T-cell (primary cell): ENCODE measurements around the gene AKIRIN2. TPM values are rescaled to one million over a fixed set of nuclear protein-coding genes. Genes with fewer than 3 reads are reported as not detected.
"Not testable (repeated sequence)": the region's sequence is repeated elsewhere in the genome, so short reads cannot be mapped to it uniquely, and the experiment has no call there.

Experiments
- ATAC-seq, 4 experiments: fragments of 200-7000 bp in 3 of 4; fragments of 150-1000 bp in 1 of 4; cut with Tn5 transposase; replicated peaks in 1 of 4; 1 replicate in 3 of 4; 2 replicates in 1 of 4; pipeline ENCODE4 v1.10.0; 2021; ENCODE audit warnings: moderate library complexity in 3 of 4, mild to moderate bottlenecking in 2 of 4, moderate number of reproducible peaks in 1 of 4
- CTCF ChIA-PET, 2 donors: fragments of 300-600 bp; sonication (Branson Sonifier 250); formaldehyde crosslinking; loops; one replicate each; lab custom pipeline; 2022; ENCODE audit warnings: antibody characterized with exemption in 2 of 2; lab: Charles Lee
- POLR2A ChIA-PET, 2 donors: fragments of 300-600 bp; sonication (Branson Sonifier 250); formaldehyde crosslinking; loops; one replicate each; lab custom pipeline; 2022; ENCODE audit warnings: antibody characterized with exemption in 2 of 2; lab: Charles Lee
- DNase-seq, 35 experiments: peaks; one replicate each; pipeline versions ENCODE4 v3.0.0 to v3.0.0-alpha.2; 2013 to 2023
- H3K27ac ChIP-seq: one replicate; pipeline ENCODE4 v1.5.1; 2013; ENCODE audit warnings: low read length
- H3K27me3 ChIP-seq, 2 experiments: replicated peaks in 1 of 2; 1 replicate in 1 of 2; 2 replicates in 1 of 2; pipeline versions ENCODE4 v1.6.1 to v1.7.0; 2013; ENCODE audit warnings: low read length in 1 of 2, mixed read lengths in 1 of 2; ENCODE audit not compliant: control insufficient read depth in 2 of 2, insufficient read depth in 2 of 2; ENCODE audit errors: extremely low read depth in 1 of 2
- H3K36me3 ChIP-seq, 2 donors: 1 replicate in 1 of 2; 2 replicates in 1 of 2; pipeline versions ENCODE4 v1.6.1 to v1.7.0; 2013; ENCODE audit warnings: low read length in 1 of 2; ENCODE audit not compliant: control insufficient read depth in 2 of 2, insufficient read depth in 1 of 2; ENCODE audit errors: extremely low read depth in 1 of 2
- H3K4me1 ChIP-seq, 2 experiments: 1 replicate in 1 of 2; 2 replicates in 1 of 2; pipeline versions ENCODE4 v1.6.1 to v1.7.0; 2013; ENCODE audit warnings: low read length in 2 of 2, mixed read lengths in 1 of 2; ENCODE audit not compliant: insufficient read depth in 2 of 2, control insufficient read depth in 1 of 2; ENCODE audit errors: extremely low read depth in 1 of 2
- H3K4me3 ChIP-seq, 2 donors: 1 replicate in 1 of 2; 2 replicates in 1 of 2; pipeline versions ENCODE4 v1.5.1 to v1.7.0; 2013; ENCODE audit warnings: mild to moderate bottlenecking in 2 of 2, low read length in 1 of 2, moderate library complexity in 1 of 2; ENCODE audit not compliant: control insufficient read depth in 1 of 2; ENCODE audit errors: extremely low read depth in 1 of 2
- H3K9me3 ChIP-seq: 2 replicates; pipeline ENCODE4 v1.7.0; 2013
- H3K27ac Mint-ChIP-seq, 2 donors: one replicate each; pipeline ENCODE4 v1.8.0; 2020 to 2021; ENCODE audit warnings: mild to moderate bottlenecking in 2 of 2, mixed read lengths in 2 of 2
- H3K27me3 Mint-ChIP-seq, 2 donors: one replicate each; pipeline ENCODE4 v1.8.0; 2021 to 2022; ENCODE audit warnings: mixed read lengths in 2 of 2
- H3K36me3 Mint-ChIP-seq: one replicate; pipeline ENCODE4 v1.8.0; 2021; ENCODE audit warnings: mixed read lengths
- H3K4me1 Mint-ChIP-seq, 3 donors: one replicate each; pipeline ENCODE4 v1.8.0; 2020 to 2022; ENCODE audit warnings: mixed read lengths in 3 of 3, mild to moderate bottlenecking in 1 of 3
- H3K4me3 Mint-ChIP-seq, 3 donors: one replicate each; pipeline ENCODE4 v1.8.0; 2020 to 2022; ENCODE audit warnings: mild to moderate bottlenecking in 3 of 3, mixed read lengths in 3 of 3, moderate library complexity in 3 of 3
- H3K9me3 Mint-ChIP-seq, 3 donors: one replicate each; pipeline ENCODE4 v1.8.0; 2020 to 2022; ENCODE audit warnings: mixed read lengths in 3 of 3
- WGBS: methylation state at CpG from one replicate; pipeline ENCODE4 v1.1.5; 2013; ENCODE audit warnings: missing lambda C conversion rate; ENCODE audit not compliant: insufficient coverage; 5-methylcytosine and 5-hydroxymethylcytosine counted together
- total RNA-seq, 35 experiments: library from RNA in 6 of 35; stranded (reverse) in 6 of 35; fragments of 120-200 nt in 1 of 35; gene quantifications; one replicate each; pipeline versions ENCODE4 v1.2.1 to v1.2.4 and lab custom pipeline; 2013 to 2026

Gene AKIRIN2
- total RNA-seq, 5 donors from 2014 or later (not counting 1 experiment from before 2014, with no cell fraction given), result 52.5 to 81.9 (median 66.0) TPM

- CTCF ChIA-PET, result interaction anchor here (0.6 to 0.9 kb wide), 5 partner anchors 9 to 1678 kb away, joined by 3 to 8 read pairs (median 4); no protein-coding TSS in a partner anchor
- peaks cover 5 to 28% of the 10 kb centered on the region in 2 experiments for H3K4me1 ChIP-seq
- POLR2A ChIA-PET, result interaction anchor here in 1 of 2 donors (0.7 kb wide), 1 partner anchor 392 kb away, joined by 5 read pairs; no protein-coding TSS in a partner anchor
Observed at GRCh38 chr6:87687893-87688292, 14.1 kb downstream of the AKIRIN2 start.

GRCh38 chr6:87687296-87687695 lies 14.7 kb downstream of the AKIRIN2 start:
- Mint-ChIP-seq H3K4me1 (peaks cover 72 to 91% (median 88%) of the 10 kb centered on the region in 3 donors), H3K4me3 (no peak overlapping the region), H3K27me3 (no peaks in the 10 kb centered on the region), H3K36me3 (peaks cover 19% of the 10 kb centered on the region), H3K9me3 (peaks cover 0 to 3% (median 0%) of the 10 kb centered on the region in 3 donors), H3K27ac (no peak overlapping the region)
- Histone ChIP-seq H3K9me3 (no peaks in the 10 kb centered on the region), H3K4me3 (no peak overlapping the region), H3K27me3 (no peaks in the 10 kb centered on the region), H3K36me3 (peaks cover 0 to 4% of the 10 kb centered on the region in 2 donors), H3K27ac (no peak overlapping the region), H3K4me1 (peaks cover 5 to 27% of the 10 kb centered on the region in 2 experiments)
- ATAC-seq (no peak), DNase-seq (no peak)
- CTCF ChIA-PET, result interaction anchor here (0.6 to 0.9 kb wide), 5 partner anchors 10 to 1679 kb away, joined by 3 to 8 read pairs (median 5); no protein-coding TSS in a partner anchor
- no CpG with 5 or more reads among the region's 3 CpGs for WGBS
- POLR2A ChIA-PET, result interaction anchor here (0.5 to 0.7 kb wide), 4 partner anchors 13 to 392 kb away, joined by 3 to 5 read pairs (median 4); no protein-coding TSS in a partner anchor

More at GRCh38 chr6:87687893-87688292, 14.1 kb downstream of the AKIRIN2 start:
- H3K27ac ChIP-seq, ATAC-seq, H3K9me3 ChIP-seq, H3K36me3 ChIP-seq, H3K4me3 Mint-ChIP-seq, H3K27me3 ChIP-seq, H3K9me3 Mint-ChIP-seq, H3K4me3 ChIP-seq, H3K27me3 Mint-ChIP-seq, DNase-seq: not testable (repeated sequence)
- Mint-ChIP-seq H3K27ac (peak overlapping the region in 1 of 2 donors; percentile 16), H3K4me1 (peaks cover 70 to 92% (median 88%) of the 10 kb centered on the region in 3 donors), H3K36me3 (peaks cover 16% of the 10 kb centered on the region)
- no CpG with 5 or more reads among the region's 9 CpGs for WGBS

DNA sequence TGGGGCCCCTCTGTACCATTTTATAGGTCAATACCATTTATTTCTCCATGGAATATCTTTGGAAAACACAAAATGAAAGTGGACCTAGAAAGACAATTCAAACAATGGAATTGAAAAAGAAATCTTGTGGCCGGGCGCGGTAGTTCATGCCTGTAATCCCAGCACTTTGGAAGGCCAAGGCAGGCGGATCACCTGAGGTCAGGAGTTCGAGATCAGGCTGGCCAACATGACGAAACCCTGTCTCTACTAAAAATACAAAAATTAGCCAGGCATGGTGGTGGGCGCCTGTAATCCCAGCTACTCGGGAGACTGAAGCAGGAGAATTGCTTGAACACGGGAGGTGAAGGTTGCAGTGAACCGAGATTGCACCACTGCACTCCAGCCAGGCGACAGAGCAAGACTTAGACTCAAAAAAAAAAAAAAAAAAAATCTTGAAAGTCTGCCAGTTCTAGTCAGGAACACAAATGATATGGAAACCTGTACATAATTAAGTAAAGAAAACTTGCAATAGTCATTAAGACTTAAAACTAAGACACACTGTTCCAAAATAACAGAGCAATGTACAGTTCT lies 15.3 kb downstream of the AKIRIN2 start:
- H3K27ac Mint-ChIP-seq, DNase-seq, H3K36me3 ChIP-seq, H3K27me3 ChIP-seq, ATAC-seq, H3K9me3 ChIP-seq, H3K27ac ChIP-seq, H3K4me3 ChIP-seq, H3K4me3 Mint-ChIP-seq, CTCF ChIA-PET, H3K27me3 Mint-ChIP-seq, H3K9me3 Mint-ChIP-seq: not testable (repeated sequence)
- H3K4me1 ChIP-seq, result peaks cover 5 to 25% of the 10 kb centered on the region in 2 experiments
- Mint-ChIP-seq H3K4me1 (peaks cover 72 to 91% (median 87%) of the 10 kb centered on the region in 3 donors), H3K36me3 (peaks cover 21% of the 10 kb centered on the region)
- POLR2A ChIA-PET, result interaction anchor here in 1 of 2 donors (0.6 kb wide), 2 partner anchors 9 to 31 kb away, joined by 3 to 4 read pairs; no protein-coding TSS in a partner anchor
- 87% methylated on average over 4 of the region's 11 CpGs for WGBS

DNA sequence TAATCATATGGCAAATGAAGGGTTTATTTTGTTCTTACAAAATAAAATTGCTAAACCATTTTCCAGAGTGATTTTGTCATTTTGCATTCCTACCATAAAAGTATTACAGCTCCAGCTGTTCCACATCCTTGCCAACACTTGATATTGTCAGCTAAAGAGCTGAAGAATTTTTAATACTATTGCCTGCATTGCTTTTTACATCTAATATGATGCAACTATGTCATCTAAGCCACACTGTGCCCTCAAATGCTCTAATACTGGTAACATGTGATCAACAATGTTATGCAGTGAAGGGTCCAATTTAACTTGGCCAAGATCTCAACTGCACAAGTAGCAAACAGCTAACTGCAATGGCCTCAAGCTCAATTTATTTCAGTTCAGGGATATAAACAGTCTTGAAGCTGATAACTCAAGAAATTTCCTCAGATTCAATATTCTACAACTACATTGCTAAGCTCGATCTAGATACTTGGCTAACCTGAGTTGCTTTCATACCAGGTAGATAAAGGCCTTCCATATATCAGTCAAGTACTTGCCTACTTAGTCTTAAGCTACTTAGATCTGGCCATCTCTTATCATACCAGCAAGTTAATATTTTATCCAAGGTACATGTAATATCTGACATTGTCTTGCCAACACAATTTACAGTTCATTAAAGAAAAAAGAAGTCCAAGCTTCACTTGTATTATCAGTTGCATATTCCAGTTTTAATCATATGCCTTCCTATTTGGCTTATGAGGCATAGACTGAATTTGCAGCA lies 17.0 kb downstream of the AKIRIN2 start:
- ATAC-seq (no peak), DNase-seq (no peak)
- Histone ChIP-seq H3K27ac (no peak overlapping the region), H3K27me3 (no peaks in the 10 kb centered on the region), H3K4me3 (no peak overlapping the region), H3K36me3 (peaks cover 0 to 3% of the 10 kb centered on the region in 2 donors), H3K9me3 (no peaks in the 10 kb centered on the region), H3K4me1 (peaks cover 0 to 21% of the 10 kb centered on the region in 2 experiments)
- no peaks in the 10 kb centered on the region for H3K27me3 Mint-ChIP-seq
- peaks cover 23% of the 10 kb centered on the region for H3K36me3 Mint-ChIP-seq
- CTCF ChIA-PET, result interaction anchor here in 1 of 2 donors (0.8 to 1.3 kb wide), 2 partner anchors 12 to 14 kb away, joined by 5 to 6 read pairs; no protein-coding TSS in a partner anchor
- no peak overlapping the region for H3K4me3 Mint-ChIP-seq
- H3K4me1 Mint-ChIP-seq, result peaks cover 56 to 80% (median 79%) of the 10 kb centered on the region in 3 donors
- 71% methylated on average over 1 of the region's 1 CpG for WGBS
- peaks cover 0 to 3% (median 0%) of the 10 kb centered on the region in 3 donors for H3K9me3 Mint-ChIP-seq
- POLR2A ChIA-PET, result interaction anchor here in 1 of 2 donors (1.3 to 1.6 kb wide), 2 partner anchors 14 to 17 kb away, joined by 3 to 9 read pairs; partner anchors contain the start of gene AKIRIN2
- H3K27ac Mint-ChIP-seq, result peak overlapping the region; percentile 3 to 9

GRCh38 chr6:87683890-87684289 lies 18.1 kb downstream of the AKIRIN2 start:
- Mint-ChIP-seq H3K36me3 (peaks cover 26% of the 10 kb centered on the region), H3K4me1 (peaks cover 51 to 77% (median 74%) of the 10 kb centered on the region in 3 donors), H3K27me3 (no peaks in the 10 kb centered on the region), H3K9me3 (peaks cover 0 to 3% (median 0%) of the 10 kb centered on the region in 3 donors), H3K27ac (peak overlapping the region; percentile 39 to 59), H3K4me3 (no peak overlapping the region)
- DNase-seq, result no peak
- ChIA-PET CTCF (interaction anchor here (0.5 to 0.6 kb wide), 2 partner anchors 34 to 1488 kb away, joined by 4 read pairs; no protein-coding TSS in a partner anchor), POLR2A (interaction anchor here in 1 of 2 donors (0.5 to 0.7 kb wide), 3 partner anchors 16 to 42 kb away, joined by 4 to 8 read pairs (median 7); no protein-coding TSS in a partner anchor)
- Histone ChIP-seq H3K4me3 (no peak overlapping the region), H3K27me3 (no peaks in the 10 kb centered on the region), H3K9me3 (no peaks in the 10 kb centered on the region), H3K4me1 (peaks cover 0 to 23% of the 10 kb centered on the region in 2 experiments), H3K36me3 (peaks cover 0 to 12% of the 10 kb centered on the region in 2 donors), H3K27ac (no peak overlapping the region)
- no peak for ATAC-seq
- WGBS, result no CpG with 5 or more reads among the region's 3 CpGs
